HG02981 (cell line): Measurements from ENCODE around the gene ITPRID1.
"Not testable (repeated sequence)": the region's sequence is repeated elsewhere in the genome, so short reads cannot be mapped to it uniquely, and the experiment has no call there.

ENCODE experiments used
- ATAC-seq: cut with Tn5 transposase; IDR thresholded peaks from one replicate; pipeline ENCODE4 v1.9.1; 2021; ENCODE audit warnings: mild to moderate bottlenecking, moderate library complexity; ENCODE audit not compliant: unreplicated experiment

ITPRID1 gene

DNA sequence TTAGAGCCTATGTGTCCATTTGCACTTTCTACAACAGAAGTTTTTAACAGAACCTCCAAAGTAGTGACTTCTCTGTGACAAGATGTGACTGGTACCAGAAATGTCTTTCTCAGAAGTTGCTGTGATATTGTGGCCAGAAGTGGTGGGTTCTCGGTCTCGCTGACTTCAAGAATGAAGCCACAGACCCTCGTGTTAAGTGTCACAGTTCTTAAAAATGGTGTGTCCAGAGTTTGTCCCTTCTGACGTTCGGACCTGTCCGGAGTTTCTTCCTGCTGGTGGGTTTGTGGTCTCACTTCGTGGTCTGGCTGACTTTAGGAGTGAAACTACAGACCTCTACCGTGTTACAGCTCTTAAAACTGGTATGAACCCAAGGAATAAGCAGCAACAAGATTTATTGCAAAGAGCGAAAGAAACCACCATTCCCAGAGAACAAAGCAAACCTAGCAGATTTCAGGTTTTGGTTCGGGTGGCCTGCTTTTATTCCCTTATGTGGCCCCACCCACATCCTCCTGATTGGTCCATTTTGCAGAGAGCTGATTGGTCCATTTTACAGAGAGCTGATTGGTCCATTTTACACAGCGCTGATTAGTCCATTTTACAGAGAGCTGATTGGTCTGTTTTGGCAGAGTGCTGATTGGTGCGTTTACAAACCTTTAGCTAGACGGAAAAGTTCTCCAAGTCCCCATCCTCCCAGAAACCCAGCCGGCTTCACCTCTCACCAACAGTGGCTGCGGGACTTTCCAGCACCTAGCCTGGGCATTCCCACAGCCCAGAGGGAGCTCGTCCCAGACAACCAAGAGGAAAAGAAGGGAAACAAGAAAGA lies 3.0 kb downstream of the ITPRID1 start:
- no peak for ATAC-seq

DNA sequence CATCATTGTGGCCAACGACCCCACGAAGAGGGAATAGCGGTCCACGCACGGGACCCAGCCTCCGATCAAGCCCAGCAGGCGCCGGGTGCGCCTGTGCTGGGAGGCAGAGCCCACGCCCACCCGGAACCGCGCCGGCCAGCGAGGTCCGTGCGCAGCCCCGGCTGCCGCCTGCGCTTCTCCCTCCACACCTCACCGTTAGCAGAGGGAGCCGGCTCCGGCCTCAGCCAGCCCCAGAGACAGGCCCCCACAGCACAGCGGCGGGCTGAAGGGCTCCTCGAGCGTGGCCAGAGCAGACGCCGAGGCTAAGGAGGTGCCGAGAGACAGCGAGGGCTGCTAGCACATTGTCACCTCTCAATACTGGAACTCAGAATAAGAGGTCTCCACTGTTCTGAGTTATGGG lies 3.6 kb downstream of the ITPRID1 start:
- ATAC-seq: no peak

GRCh38 chr7:31518766-31519165 lies 4.9 kb downstream of the ITPRID1 start:
- ATAC-seq: no peak

- ATAC-seq: no peak
Measured at GRCh38 chr7:31521336-31522010, 7.6 kb downstream of the ITPRID1 start.

DNA sequence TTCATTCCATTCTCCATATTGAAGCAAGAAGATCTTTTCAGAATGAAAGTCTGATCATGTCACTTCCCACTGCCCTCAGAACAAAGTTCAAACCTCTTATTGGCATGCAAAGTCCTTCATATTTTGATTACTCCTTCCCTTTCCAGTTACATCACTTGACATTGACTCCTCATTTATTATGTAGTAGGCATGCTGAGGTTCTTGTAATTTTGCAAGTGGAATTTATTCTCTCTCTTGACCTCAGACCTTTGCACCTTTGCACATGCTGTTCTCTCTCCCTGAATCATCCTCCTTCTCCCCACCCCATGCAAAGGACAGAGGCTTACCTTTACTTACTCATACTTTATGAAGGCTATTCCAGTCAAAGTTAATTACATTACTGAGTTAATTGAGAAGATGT lies 13.0 kb downstream of the ITPRID1 start:
- no peak for ATAC-seq

GRCh38 chr7:31529103-31529502 lies 15.2 kb downstream of the ITPRID1 start:
- no peak for ATAC-seq

GRCh38 chr7:31540651-31541185 lies 26.8 kb downstream of the ITPRID1 start:
- not testable (repeated sequence) for ATAC-seq

DNA sequence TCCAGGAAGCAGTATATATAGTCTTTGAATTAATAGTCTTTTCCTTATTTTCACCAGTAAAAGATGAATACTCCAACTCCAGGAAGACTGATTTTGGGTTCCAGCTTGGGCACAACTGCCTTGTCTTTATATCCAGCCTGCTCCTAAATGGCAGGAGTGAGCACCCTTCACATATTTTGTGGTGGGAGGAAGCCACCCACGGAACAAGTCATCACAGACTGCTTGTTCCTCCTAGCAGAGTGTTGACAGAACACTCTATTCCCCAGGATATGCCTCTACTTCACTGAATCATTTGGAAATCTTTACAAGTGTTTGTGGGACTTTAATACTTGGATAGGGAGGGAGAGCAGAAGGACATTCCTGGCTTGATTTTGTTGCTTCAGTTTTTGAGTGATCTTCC lies 31.7 kb downstream of the ITPRID1 start:
- no peak for ATAC-seq

- ATAC-seq: no peak
Measured at GRCh38 chr7:31549611-31550010, 35.7 kb downstream of the ITPRID1 start.

DNA sequence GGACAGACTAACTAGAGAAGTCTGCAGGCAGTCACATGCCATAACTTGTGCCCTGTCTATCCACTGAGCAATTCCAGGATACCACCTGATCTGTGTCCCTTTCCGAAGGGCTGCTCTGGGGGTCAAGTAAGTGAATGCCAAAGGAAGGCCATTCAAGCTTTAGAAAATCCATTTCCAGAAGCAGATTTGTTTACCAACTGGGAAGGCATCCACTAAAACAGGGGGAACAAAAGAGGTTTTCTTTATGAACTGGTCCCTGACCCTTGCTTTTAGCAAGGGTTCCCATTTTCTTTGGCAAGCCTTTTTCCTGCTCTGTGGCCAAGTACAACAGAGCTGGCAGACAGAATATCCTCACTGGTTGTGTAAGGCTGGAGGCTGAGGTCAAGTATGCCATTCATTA lies 36.5 kb downstream of the ITPRID1 start:
- ATAC-seq: no peak

- no peak for ATAC-seq
Measured at GRCh38 chr7:31553661-31554081, 39.8 kb downstream of the ITPRID1 start.

DNA sequence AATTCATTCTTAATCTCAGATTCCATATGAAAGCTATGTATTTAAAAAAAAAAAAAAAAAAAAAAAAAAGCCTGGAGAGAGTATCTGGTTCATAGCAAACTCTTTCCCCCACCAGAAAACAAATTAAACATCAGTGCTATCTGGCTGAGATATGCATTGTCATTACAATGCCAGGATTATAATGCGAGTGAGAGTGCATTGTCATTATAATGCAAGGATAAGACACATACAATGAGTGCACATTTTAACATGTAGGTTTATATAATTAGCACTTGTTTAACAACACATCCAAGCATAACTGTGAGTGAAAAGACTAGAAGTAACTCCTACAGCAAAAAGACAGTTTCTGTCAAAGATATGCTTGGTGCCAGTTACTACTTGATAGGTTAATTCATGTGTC lies 48.1 kb downstream of the ITPRID1 start:
- ATAC-seq: no peak

DNA sequence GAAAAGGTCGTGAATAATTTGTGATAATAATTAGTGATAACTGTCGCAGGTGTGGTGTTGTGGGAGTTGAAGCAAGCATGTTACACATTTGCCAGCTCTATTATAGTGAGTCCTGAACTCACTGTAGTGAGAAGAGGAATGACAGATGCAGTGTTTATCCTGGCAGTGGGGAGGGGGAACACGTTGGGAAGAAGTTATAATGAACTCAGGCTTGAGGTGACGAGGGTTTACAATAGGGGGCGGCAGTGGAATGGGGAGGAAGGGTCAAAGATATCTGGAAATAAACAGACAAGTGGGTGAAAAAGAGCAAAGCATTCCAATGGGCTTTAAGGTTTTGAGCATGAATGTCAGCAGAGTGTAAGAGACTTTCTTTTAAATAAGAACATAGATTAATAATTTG lies 49.6 kb downstream of the ITPRID1 start:
- no peak for ATAC-seq

GRCh38 chr7:31563951-31564350 lies 50.1 kb downstream of the ITPRID1 start:
- no peak for ATAC-seq

- no peak for ATAC-seq
Measured at GRCh38 chr7:31564661-31565060, 50.8 kb downstream of the ITPRID1 start.

- ATAC-seq: no peak
Measured at GRCh38 chr7:31569528-31569927, 55.6 kb downstream of the ITPRID1 start.

DNA sequence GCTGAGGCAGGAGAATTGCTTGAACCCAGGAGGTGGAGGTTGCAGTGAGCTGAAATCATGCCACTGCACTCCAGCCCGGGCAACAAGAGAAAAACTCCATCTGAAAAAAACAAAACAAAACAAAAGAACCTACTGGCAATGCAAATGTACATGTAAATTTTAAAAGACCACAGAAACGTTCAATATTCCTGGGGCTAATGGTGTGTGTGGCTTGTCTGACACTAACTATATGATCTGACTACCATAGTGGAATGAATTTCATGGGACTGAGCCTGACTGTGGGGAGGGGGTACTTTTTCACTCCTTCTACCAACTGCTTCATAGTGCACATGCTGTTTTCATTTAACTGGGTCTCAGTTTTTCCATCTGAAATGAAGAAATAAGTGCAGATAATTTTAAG lies 69.6 kb downstream of the ITPRID1 start:
- no peak for ATAC-seq

DNA sequence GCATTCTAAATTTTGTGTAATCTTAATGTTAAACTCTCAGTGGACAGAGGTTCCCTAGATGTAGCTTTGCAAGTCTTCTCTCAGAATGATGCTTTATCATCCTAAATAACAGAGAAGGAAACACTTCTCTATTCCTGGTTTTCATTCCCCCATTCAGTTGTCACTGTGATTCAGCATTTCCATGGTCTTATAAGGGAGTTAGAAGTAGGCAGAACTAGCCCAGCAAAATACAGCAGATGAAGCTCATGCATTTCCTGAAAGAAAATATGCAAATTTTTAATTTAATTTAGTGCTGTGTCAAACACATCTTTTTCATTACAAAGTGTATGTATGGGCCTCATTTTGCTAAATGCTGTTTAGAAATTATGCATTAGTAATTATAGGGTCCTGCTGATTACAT lies 70.1 kb downstream of the ITPRID1 start:
- no peak for ATAC-seq

GRCh38 chr7:31595390-31595789 lies 81.5 kb downstream of the ITPRID1 start:
- ATAC-seq: no peak

- no peak for ATAC-seq
Measured at GRCh38 chr7:31602041-31602625, 88.2 kb downstream of the ITPRID1 start.

GRCh38 chr7:31603046-31603445 lies 89.2 kb downstream of the ITPRID1 start:
- no peak for ATAC-seq

- ATAC-seq: no peak
Measured at GRCh38 chr7:31613604-31614003, 99.7 kb downstream of the ITPRID1 start.
